Central memory CD4-positive, alpha-beta T cell (primary cell): Measurements from ENCODE around the gene TRPM1.
A peak's percentile ranks its signal among the peaks of the same experiment; 100 is the strongest.

Experiments used
- DNase-seq: peaks from one replicate; pipeline ENCODE4 v3.0.0; 2022
- total RNA-seq, 3 experiments: gene quantifications; one replicate each; lab custom pipeline; 2026; lab: John Stamatoyannopoulos, UW

The TRPM1 gene
- 0 to 0.11 (median 0) reads per million in 3 experiments for total RNA-seq

DNA sequence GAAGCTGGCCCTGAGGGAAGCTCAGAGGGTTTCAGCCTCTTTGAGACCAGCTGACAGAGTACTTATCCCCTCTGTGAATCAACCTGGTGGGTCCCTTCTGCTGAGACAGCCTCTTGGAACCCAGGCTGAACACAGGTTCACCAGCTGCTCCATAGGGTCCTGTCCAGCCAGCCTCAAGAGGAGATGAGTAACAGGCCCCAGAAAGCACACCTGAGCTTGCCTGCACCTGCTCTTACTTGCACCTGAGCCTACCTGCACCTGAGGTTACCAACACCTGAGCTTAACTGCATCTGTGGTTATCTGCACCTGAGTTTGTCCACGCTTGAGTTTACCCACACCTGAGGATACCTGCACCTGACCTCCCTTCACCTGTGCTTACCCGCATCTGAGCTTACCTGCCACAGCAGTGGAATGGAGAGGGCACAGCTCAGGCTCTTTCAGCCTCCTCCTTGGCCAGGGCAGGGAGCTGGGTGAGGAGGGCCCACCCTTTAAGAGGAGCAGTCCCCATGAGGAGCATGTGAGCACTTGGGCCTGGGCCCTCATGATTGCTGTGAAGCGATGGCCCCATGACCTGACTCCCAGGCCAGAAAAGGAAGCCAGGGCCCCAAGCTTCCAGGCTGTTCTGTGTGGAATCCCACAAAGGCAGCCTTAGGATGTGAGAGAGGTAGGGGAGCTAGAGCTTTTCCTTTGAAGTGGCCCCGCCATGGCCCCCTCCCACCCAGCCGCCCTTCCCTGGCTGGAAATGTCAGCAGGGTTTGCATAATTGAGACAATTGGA, at the start of gene TRPM1:
TRPM1 (minus strand) TSS at position 464 of the 777 bp plus-strand sequence. CDS start 20,370 bp downstream, outside the sequence.
- DNase-seq = no peak

DNA sequence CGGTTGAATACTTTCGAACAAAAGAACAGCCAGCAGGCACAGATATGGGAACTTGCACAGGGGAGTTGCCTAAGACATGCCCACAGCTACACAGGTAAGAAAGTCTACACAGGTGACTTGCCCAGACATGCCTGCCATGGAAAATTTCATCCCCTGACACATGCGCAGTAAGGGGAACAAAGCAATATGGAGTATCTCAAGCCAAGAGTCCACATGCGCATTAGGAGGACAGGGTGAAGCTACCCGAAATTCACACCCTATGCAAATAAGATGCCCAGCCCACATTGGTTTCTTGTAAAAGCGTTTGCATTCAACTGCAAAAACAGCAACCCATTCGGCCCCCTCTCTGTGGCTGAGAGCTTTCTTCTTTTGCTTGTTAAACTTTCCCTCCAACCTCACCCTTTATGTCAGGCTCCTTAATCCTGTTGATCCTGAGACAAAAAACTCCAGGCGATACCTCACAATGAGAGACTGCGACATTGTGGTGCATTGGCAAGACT, 49.3 kb upstream of the TRPM1 start:
- no peak for DNase-seq

DNA sequence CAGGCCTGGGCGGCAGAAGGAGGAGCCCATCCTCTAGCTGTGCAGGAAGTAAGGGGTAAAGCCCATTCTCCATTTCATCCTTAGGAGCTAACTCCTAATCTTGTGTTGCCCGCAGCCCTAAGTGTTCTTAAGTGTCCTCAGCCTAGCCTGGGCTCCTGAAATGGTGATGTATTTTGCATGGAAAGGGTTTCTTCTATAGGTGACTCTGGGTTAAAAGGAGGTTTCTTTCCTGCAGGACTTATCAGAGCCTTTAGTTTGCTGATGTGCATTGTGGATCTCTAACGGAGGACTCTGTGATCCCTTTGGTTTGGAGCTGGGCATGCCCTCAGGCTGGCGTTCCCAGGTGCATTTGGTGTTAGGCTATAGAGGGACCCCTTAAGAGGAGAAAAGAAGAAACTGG, 48.5 kb upstream of the TRPM1 start:
- DNase-seq = no peak

DNA sequence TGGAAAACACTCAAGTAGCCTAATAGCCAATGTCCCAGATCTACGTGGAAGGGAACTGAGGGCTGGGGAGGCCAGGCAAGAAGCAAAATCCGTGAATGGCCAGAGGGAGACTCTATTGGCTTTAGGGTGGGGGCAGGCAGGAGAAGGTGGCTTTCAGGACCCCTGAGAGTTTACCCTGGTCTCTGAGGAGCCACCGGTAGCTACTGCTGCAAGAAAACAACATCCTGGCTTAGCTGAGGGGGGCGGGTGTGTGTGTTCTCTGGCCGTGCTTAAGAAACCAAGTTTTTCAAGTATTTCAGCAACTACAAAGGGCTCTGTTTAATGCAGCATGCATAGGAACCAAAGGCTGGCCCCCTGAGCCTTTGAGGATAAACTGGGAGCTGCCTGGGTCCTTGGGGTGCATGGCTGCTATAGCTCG, 47.6 kb upstream of the TRPM1 start:
- DNase-seq = no peak

DNA sequence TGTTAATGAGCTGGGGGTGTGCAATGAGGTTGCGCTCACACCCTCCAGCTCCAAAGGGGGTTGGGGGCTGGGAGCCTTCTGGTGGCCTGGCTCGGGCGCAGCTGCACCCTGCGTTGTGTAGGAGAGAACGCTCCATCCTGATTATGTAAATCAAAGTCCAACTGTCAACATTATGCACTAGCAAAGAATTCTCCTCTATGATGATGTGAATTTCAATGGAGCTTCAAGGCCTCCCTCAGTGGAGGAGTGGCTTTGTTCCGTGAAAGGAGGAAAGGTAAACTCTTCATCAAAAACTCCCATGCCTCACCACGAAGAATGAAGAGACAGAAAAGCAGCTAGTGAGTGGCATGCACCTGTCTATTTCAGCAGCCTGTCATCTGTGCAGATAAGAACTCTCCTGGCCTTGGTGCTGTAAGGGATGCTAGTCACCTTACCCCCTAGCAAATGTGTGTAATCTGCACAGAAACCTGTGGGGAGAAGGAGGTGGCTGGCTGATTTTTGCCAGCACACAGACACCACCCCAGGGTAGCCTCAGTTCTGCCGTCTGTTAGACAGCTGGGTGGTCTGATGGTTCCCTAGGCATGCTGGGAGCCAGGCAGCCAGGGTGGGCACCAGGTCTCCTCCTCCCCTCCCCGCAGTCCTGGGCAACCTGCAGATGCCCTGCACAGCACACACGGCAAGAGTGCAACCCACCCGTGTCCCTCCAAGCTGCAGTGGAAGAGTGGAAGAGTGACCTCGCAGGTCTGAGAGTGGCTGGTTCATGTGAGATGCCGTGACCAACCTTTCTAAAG, 47.0 kb upstream of the TRPM1 start:
- DNase-seq = no peak

DNA sequence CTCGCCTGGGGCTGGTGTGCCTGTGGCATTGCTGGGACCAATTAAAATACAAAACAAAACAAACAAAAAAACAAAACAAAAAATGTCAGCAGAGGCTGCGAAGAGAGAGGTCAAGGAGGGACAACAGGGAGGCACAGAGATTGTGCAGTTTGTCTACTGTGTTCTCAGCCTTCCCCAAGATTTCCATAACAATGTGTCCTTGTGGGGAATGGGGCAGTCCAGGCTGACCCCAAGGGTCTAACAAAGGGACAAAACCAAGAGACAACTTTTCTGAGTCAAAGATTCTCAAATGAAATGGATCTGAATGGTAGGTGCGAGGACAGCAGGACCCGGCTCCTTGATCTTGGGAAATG, 46.4 kb upstream of the TRPM1 start:
- no peak for DNase-seq

DNA sequence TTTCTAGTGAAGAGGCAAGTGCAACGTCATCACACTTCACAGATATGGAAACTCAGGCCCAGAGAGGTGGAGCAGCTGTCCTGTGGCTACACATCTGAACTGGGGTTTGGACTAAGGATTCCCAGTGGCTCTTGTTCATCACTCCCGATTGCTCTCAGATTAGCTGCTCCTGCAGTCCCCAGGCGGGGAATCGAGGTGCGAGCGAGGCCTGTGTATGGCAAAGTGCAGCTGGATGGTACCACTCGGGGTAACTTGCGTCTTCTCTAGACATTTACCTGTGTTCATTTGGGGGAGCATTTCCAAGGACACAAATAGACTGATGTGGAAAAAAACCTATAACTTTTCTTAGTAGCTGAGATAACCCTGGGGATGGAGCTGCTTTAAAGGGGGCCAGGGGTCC, 45.9 kb upstream of the TRPM1 start:
- no peak for DNase-seq

DNA sequence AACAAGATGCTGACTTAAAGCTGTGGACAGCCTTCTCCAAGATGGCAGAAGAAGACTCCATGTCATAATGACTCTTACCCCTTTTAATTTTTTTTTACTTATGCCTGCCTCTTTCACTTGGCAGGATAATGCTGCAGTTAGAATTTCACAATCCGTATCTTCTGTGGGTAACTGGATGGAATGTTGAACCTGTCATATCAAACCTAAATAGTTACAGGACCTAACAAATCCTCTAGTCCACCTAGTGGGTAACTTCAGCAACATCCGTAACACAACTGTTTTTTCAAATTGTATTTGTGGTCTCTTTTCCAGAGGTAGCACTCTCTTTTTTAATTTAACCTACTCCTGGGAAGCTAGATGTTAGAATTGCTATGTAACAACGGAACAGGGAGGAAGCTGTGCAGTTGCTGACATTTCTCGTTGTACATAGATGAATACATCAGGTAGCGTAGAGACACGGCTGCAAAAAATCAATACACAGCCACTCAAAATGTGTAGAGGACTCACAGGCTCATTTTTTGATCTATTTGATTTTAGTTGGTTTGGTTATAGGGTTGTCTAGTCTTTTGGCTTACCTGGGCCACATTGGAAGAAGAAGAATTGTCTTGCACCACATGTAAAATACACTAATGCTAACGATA, 43.9 kb upstream of the TRPM1 start:
- DNase-seq = no peak

DNA sequence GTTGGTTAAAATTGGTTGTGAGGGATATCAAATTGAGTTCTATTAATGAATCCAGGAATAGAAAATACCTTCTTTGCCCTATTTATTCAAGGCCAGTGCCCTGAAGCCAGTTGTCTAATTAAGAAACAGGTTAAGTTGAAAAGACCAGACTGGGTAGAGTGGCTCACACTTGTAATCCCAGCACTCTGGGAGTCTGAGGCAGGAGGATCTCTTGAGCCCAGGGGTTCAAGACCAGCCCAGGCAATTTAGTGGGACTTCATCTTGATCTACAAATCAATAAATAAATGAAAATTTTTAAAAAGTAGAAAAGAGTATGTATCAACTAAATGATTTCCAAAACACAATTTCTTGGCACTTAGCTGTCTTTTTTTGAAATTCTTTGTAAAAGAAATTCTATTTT, 40.3 kb upstream of the TRPM1 start:
- no peak for DNase-seq

DNA sequence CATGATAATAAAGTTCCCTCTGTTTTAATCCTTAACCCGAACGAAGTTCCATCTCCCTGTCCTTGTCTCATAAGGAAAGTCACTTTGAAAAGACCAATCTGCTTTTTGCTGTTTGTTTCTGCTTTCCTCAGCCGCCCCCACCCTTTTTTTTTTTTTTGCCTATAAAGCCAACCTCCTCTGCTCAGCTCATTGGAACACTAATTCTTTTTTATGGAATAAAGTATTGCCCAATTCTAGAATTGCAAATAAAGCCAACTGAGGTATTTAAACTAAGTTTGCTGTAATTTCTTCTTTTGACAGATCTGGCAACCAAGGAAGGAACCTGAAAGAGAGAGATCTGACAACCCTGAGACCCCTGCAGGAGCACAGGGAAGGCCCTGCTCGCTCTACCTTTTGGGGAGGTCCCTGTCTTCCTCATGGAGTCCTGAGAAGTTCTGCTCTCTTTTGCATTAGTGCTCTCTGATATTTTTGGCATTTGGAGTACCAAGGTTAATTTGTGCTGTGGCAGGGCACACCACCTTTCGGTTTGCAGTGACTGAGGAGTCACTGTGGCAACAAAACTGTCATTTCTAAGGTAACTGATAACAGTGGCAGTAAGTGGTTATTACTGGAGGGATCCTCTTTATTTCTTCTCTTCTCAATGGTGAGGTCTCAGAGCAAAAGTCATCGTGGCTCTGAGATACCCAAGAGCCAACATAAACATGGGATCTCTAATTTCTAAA, 35.2 kb upstream of the TRPM1 start:
- DNase-seq = no peak

DNA sequence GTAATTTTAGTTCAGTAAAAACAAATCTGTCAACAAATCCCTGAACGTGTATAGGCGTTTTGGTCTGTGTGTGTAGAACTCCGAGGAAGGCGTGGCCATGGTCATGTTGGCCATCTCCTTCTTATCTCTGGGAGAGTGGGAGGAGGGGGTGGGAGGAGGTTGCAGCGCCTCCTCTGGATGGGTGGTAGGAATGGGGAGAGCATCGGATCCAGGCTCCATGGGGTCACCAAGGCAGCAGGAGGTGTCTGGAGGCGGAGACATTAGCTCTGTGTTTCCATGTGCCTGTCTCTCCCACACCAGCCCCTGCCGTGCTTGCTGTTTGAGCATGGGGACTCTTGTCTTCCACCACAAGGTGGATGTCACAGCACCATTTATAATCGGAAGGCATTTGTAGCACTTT, 34.5 kb upstream of the TRPM1 start:
- no peak for DNase-seq

DNA sequence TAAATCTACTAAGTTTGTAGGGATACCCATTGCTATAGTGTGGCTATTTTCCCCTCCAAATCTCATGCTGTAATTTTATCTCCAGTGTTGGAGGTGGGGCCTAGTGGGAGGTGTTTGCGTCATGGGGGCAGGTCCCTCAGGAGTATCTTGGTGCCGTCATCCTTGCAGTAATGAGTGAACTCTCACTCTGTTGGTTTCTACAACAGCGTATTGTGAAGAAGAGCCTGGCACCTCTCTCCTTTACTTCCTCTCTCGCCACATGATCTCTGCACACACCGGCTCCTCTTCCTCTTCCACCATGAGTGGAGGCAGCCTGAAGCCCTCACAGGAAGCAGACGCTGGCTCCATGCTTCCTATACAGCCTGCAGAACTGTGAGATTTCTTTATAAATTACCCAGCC, 34.0 kb upstream of the TRPM1 start:
- DNase-seq = no peak

DNA sequence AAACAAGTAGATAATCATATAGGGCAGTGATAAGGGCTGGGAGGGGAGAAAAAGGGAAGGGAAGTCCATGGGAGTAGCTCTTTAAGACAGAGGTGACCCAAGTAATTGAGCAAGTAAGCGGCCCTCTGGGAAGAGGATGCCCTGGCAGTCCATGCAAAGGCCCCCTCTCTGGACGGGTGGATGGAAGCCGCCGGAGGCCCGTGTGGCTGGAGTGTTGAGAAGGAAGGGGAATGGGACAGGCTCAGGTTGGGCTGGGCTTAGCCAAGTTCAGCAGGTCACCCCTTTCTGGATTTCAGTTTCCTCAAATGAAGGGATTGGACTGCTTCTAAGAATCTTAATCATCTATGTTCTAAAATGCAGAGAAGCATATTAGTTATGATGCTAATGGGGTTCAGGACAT, 32.4 kb upstream of the TRPM1 start:
- no peak for DNase-seq

DNA sequence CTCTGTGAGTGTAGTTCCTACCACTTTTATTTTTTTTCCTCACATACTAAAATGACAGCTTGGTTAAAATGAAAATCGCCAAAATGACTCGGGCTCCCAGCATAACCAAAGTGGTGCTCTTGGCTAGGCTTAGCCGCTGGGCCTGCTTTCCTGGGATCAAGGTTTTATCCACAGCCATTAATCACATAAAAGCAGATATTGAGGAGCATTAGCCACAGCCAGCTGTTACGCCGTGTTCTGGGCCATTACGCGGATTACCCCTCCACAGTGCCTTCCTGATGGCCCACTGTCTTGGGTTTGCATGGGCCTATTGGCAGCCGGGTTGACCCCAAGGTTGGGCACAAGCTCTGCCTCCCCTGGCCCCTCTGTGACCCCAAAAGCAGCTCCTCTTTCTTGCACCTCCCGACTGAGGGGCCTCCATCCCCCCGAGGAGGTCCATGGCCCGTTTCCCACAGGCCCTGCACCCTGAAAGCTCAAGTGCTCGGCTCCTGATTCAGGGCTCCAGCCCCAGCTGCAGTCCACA, 30.4 kb upstream of the TRPM1 start:
- no peak for DNase-seq

DNA sequence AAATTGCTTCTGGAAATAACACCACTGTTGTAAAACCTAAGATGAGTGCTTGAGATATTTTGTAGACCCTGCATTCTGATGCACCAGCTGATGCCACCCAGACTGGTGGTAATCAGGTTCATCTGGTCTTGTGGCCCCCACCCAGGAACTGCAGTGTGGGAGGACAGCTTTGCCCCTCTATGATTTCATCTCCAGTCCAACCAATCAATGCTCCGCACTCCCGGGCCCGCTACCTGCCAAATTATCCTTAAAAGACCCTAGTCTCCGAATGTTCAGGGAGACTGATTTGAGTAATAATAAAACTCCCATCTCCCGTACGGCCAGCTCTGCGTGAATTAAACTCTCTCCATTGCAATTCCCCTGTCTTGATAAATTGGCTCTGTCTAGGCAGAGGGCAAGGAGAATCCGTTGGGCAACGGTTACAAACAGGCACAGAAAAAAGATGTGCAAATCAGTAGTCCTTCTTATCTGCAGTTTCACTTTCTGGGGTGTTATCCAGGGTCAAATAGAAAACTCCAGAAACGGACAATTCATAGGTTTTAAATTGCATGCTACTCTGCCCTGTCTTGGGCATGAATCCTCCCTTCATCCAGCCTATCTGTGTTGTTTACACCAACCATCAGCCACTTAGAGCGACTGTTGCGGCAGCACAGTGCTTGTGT, 29.2 kb upstream of the TRPM1 start:
- no peak for DNase-seq

DNA sequence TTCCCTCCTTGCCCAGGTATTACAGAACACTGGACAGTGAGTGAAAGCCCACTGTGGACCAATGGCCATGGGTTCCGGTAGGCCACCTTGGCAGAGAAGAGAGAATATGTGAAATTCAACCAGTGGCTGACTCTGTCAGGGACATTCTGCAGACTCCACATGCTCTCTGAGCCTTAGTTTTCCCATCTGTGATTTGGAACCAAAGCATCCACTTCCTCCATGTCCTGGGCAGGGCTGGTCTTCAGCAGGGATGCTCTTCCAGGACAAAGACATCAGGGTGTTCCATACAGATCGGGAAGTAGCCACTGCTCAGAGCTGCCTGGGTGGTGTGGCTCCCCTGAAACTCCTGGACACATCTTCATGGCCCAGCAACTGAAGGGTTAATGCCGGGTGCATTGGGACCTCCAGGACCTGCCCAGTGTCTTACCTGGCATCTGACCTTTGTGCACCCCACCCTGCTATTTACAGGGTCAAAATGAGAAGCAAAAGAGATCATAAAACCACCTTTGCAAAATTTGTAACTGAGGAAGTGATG, 28.3 kb upstream of the TRPM1 start:
- no peak for DNase-seq

DNA sequence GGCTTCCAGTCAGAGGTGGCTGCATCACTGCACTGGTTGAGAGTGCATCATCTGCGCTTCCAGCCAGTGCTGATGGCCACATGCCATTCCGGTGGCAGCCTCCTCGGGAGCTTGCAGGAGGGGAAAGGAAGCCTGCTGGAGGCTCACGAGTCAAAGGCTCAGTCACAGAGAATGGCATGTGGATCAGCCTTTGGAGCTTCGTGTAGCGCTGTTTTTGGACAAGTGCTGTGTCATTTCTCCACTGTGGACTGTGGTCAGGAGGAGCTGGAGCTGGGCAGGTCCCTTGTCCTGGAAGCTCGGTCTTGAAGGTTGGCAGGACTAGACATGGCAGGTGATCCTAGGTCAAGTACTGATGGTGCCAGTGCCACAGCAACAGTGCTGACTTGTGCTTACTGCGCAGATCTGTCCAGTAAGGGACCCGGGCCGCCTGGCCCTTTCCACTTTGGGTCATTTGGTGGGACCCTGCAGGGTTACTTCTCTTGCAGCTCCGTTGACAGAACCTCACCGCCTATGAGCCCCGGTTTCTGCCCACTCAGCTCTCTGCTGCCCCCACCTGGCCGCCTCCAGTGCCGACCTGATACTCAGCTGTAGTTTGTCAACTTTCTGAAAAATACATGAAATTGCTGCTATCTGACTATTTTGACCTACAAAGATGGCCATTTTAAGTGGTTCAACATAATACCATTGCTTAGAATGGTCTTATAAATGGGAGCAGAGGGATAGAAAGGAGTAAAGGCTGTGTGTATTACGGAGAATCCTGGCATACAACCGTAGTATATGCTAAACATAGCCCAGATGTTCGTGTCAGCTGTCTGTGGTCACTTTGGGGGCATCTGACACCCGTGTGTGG, 27.6 kb upstream of the TRPM1 start:
- peak; percentile 47 for DNase-seq

DNA sequence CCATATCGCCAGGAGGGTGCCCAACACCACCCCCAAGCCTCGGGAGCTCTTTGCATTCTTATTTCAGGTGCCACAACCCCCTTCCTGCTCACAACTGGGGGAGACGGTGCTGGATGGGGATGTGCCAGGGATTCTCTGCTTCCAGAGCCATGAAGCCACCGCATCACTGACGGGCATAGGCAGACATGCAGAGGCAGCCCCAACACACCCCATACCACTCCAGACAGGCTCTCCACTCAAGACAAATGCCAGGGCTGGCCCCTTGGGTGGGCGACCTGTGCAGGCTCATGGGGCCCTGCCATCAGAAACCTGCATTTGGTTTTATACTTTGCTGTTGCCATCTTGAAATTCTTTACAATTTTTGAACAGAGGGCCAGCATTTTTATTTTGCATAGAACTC, 27.0 kb upstream of the TRPM1 start:
- DNase-seq = no peak

DNA sequence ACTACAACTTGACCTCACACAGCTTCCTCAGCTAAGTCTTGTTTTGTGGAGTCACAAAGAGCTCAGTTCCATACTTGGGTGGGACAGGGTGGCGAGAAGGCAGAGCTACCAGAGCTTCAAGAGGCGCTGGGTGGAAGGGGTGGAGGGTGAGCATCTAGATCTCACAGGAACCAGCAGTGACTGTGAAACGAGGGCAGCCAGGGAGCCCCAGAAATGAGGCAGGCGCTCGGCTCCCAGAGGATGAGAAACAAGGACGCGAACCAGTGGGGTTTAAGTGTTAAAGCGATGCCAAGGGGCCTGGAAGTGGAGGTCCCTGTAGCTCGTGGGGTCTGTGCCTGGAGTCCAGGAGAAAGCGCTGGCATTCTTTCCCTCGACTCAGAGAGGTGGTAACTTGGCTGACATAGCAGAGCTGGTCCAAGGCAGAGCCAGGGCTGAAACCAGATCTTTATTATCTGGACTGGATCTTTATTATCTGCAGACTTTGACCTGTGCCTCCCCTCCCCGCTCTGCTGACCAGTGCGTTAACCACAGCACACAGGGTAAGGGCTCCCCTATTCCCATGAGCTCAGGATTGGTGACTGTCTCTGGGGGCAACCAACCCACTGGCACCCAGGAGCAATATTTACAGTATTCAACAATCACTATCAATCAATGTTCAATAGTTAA, 26.2 kb upstream of the TRPM1 start:
- DNase-seq = no peak

DNA sequence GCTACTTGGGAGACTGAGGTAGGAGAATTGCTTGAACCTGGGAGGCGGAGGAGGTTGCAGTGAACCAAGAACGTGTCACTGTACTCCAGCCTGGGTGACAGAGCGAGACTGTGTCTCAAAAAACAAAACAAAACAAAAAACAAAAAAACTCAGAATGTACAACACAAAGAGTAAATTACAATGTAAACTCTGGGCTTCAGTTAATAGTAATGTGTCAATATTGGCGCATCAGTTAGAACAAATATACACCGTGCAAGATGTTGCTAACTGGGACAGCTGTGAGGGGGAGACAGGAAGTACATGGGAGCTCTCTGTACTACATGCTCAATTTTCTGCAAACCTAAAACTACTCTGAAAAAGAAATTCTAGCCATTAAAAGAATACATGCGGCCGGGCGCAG, 23.5 kb upstream of the TRPM1 start:
- DNase-seq = no peak
